Neural cell (in vitro differentiated cells): ENCODE measurements around the gene PYGB. TPM values are rescaled to one million over a fixed set of nuclear protein-coding genes. Genes with fewer than 3 reads are reported as not detected.

Experiments used
- H2AFZ ChIP-seq: fragments of 200-600, 300-800 bp; sonication (generic), shearing (Covaris generic); 2 replicates; pipeline ENCODE4 v1.6.0; 2014; ENCODE audit warnings: low read depth, mild to moderate bottlenecking, antibody characterized with exemption, low read length, moderate library complexity
- H3F3A ChIP-seq: fragments of 200-600 bp; shearing (Covaris generic); 2 replicates; pipeline ENCODE4 v1.6.1; 2016; ENCODE audit warnings: mild to moderate bottlenecking, moderate library complexity, mixed read lengths, antibody characterized with exemption, low read length; ENCODE audit not compliant: insufficient read depth, poor library complexity, severe bottlenecking
- H3K27ac ChIP-seq: fragments of 200-600, 300-800 bp; sonication (generic), shearing (Covaris generic); 2 replicates; pipeline ENCODE4 v1.5.1; 2014; ENCODE audit warnings: mild to moderate bottlenecking, low read length, moderate library complexity
- H3K27me3 ChIP-seq: fragments of 300-800, 200-600 bp; sonication (generic), shearing (Covaris generic); 2 replicates; pipeline ENCODE4 v1.6.0; 2014; ENCODE audit warnings: mild to moderate bottlenecking, low read depth, low read length, moderate library complexity; ENCODE audit not compliant: insufficient read depth
- H3K36me3 ChIP-seq: fragments of 300-800, 200-600 bp; sonication (generic), shearing (Covaris generic); 2 replicates; pipeline ENCODE4 v1.5.1; 2014; ENCODE audit warnings: mild to moderate bottlenecking, antibody characterized with exemption, low read length, moderate library complexity; ENCODE audit not compliant: insufficient read depth
- H3K4me2 ChIP-seq: fragments of 300-800, 200-600 bp; sonication (generic), shearing (Covaris generic); 2 replicates; pipeline ENCODE4 v1.6.0; 2014; ENCODE audit warnings: mild to moderate bottlenecking, low read length
- H3K4me3 ChIP-seq: fragments of 300-800, 200-600 bp; sonication (generic), shearing (Covaris generic); 2 replicates; pipeline ENCODE4 v1.5.1; 2014; ENCODE audit warnings: mild to moderate bottlenecking, low read length, moderate library complexity
- H3K79me2 ChIP-seq: fragments of 200-600 bp; shearing (Covaris generic); replicated peaks from 2 replicates; pipeline ENCODE4 v1.6.0; 2014; ENCODE audit warnings: mild to moderate bottlenecking, low read length, moderate library complexity; ENCODE audit not compliant: insufficient read depth
- H3K9ac ChIP-seq: fragments of 300-800, 200-600 bp; sonication (generic), shearing (Covaris generic); 2 replicates; pipeline ENCODE4 v1.6.1; 2016; ENCODE audit warnings: mild to moderate bottlenecking, low read length, mixed read lengths
- H3K9me2 ChIP-seq: fragments of 200-600 bp; shearing (Covaris generic); 2 replicates; pipeline ENCODE4 v1.6.1; 2016; ENCODE audit warnings: mild to moderate bottlenecking, low read length, mixed read lengths; ENCODE audit not compliant: insufficient read depth
- H3K9me3 ChIP-seq: fragments of 200-600, 300-800 bp; sonication (generic), shearing (Covaris generic); 2 replicates; pipeline ENCODE4 v1.6.1; 2016; ENCODE audit warnings: mild to moderate bottlenecking, mixed run types, low read length, moderate library complexity, mixed read lengths
- H4K20me1 ChIP-seq: fragments of 200-600 bp; shearing (Covaris generic); 2 replicates; pipeline ENCODE4 v1.6.1; 2016; ENCODE audit warnings: mild to moderate bottlenecking, mixed run types; ENCODE audit not compliant: insufficient read depth
- CTCF ChIP-seq: fragments of 450-650 bp; IDR thresholded peaks from 2 replicates; pipeline ENCODE4 v1.5.1; 2014; ENCODE audit warnings: antibody characterized with exemption, mild to moderate bottlenecking, moderate library complexity; ENCODE audit not compliant: poor library complexity, severe bottlenecking
- EP300 ChIP-seq: fragments of 450-650 bp; conservative IDR thresholded peaks from 2 replicates; pipeline ENCODE4 v1.6.1; 2014; ENCODE audit warnings: antibody characterized with exemption, mild to moderate bottlenecking, moderate library complexity; ENCODE audit not compliant: poor library complexity, severe bottlenecking
- EZH2 ChIP-seq: fragments of 200-600, 300-800 bp; shearing (Covaris generic), sonication (generic); IDR thresholded peaks from 2 replicates; pipeline ENCODE4 v1.6.1; 2014; ENCODE audit warnings: antibody characterized with exemption, low read length, borderline replicate concordance, mild to moderate bottlenecking; ENCODE audit not compliant: insufficient read depth, poor library complexity, severe bottlenecking
- MXI1 ChIP-seq: fragments of 450-650 bp; conservative IDR thresholded peaks from 2 replicates; pipeline ENCODE4 v1.6.1; 2014; ENCODE audit warnings: antibody characterized with exemption, mild to moderate bottlenecking; ENCODE audit not compliant: poor library complexity, severe bottlenecking
- POLR2AphosphoS5 ChIP-seq: IDR thresholded peaks from 2 replicates; pipeline ENCODE4 v1.6.1; 2012
- RAD21 ChIP-seq: fragments of 450-650 bp; conservative IDR thresholded peaks from 2 replicates; pipeline ENCODE4 v1.6.1; 2014; ENCODE audit warnings: antibody characterized with exemption, mild to moderate bottlenecking, moderate library complexity
- REST ChIP-seq: IDR thresholded peaks from 2 replicates; pipeline ENCODE4 v1.6.1; 2012; ENCODE audit warnings: borderline replicate concordance
- SMC3 ChIP-seq: fragments of 450-650 bp; conservative IDR thresholded peaks from 2 replicates; pipeline ENCODE4 v1.6.1; 2014; ENCODE audit warnings: antibody characterized with exemption, mild to moderate bottlenecking, moderate library complexity; ENCODE audit not compliant: poor library complexity
- TAF1 ChIP-seq: IDR thresholded peaks from 2 replicates; pipeline ENCODE4 v1.6.1; 2012; ENCODE audit warnings: low read depth
- polyA plus RNA-seq: library from polyadenylated mRNA; depleted of rRNA; stranded (reverse); fragments of >200 nt; gene quantifications from 2 replicates; pipeline ENCODE4 v1.2.3, GENCODE V29; 2014

Gene PYGB
- polyA plus RNA-seq, 1 donor from 2014 or later: 70.5 TPM

- TF ChIP-seq REST: no peak
- Histone ChIP-seq H2AFZ (no peak overlapping the region), H3K27me3 (no peaks in the 10 kb centered on the region), H3K9ac (no peak overlapping the region), H3K9me3 (no peaks in the 10 kb centered on the region), H3K27ac (no peak overlapping the region), H3F3A (peaks cover 5% of the 10 kb centered on the region), H3K4me2 (peak overlapping the region; percentile 37), H3K79me2 (peaks cover 56% of the 10 kb centered on the region), H3K36me3 (no peaks in the 10 kb centered on the region), H3K9me2 (no peaks in the 10 kb centered on the region), H4K20me1 (no peaks in the 10 kb centered on the region), H3K4me3 (peak overlapping the region; percentile 95)
These were observed 2.6 kb downstream of the PYGB start for GRCh38 chr20:25250508-25250907.

- Histone ChIP-seq H3K9me3 (no peaks in the 10 kb centered on the region), H2AFZ (no peak overlapping the region), H3K9me2 (no peaks in the 10 kb centered on the region), H4K20me1 (no peaks in the 10 kb centered on the region), H3K36me3 (no peaks in the 10 kb centered on the region), H3K27ac (no peak overlapping the region), H3F3A (peaks cover 5% of the 10 kb centered on the region), H3K27me3 (no peaks in the 10 kb centered on the region), H3K9ac (no peak overlapping the region), H3K79me2 (peaks cover 58% of the 10 kb centered on the region), H3K4me3 (peak overlapping the region; percentile 95), H3K4me2 (peak overlapping the region; percentile 37)
- TF ChIP-seq MXI1 (no peak), SMC3 (no peak), POLR2AphosphoS5 (no peak), CTCF (no peak), REST (no peak), TAF1 (no peak), EP300 (no peak), EZH2 (no peak), RAD21 (no peak)
These were observed 3.1 kb downstream of the PYGB start for GRCh38 chr20:25251019-25251418.
